SK-N-SH (cell line): ENCODE results near the gene MASP1. TPM values are rescaled to one million over a fixed set of nuclear protein-coding genes. Genes with fewer than 3 reads are reported as not detected.

Experiments used
- CTCF ChIA-PET: fragments of 300-600, 350-600 bp; formaldehyde crosslinking; extraction: SDS; loops from one replicate; lab custom pipeline; 2021; lab: Yijun Ruan, JAX
- POLR2A ChIA-PET: fragments of 350-600 bp; sonication (Branson Sonifier 250); formaldehyde crosslinking; extraction: SDS; loops from one replicate; lab custom pipeline; 2020; ENCODE audit warnings: antibody characterized with exemption, inconsistent platforms; lab: Yijun Ruan, JAX
- DNase-seq: peaks from one replicate; pipeline ENCODE4 v3.0.0; 2012
- H2AFZ ChIP-seq: fragments of 200-600 bp; sonication (generic); 2 replicates; pipeline ENCODE4 v1.8.1; 2016; ENCODE audit warnings: antibody characterized with exemption, mild to moderate bottlenecking, low read depth
- H3F3A ChIP-seq: fragments of 200-600 bp; sonication (generic); replicated peaks from 2 replicates; pipeline ENCODE3; 2016; ENCODE audit warnings: antibody characterized with exemption, mild to moderate bottlenecking; ENCODE audit not compliant: insufficient read depth
- H3K27ac ChIP-seq, 2 experiments: fragments of 200-500 bp in 1 of 2; fragments of 200-600 bp in 1 of 2; sonication (Bioruptor generic) in 1 of 2; sonication (generic), shearing (Covaris generic) in 1 of 2; 2 replicates each; pipeline versions ENCODE4 v1.5.1 to v1.6.1; 2014 to 2016; ENCODE audit warnings: low read depth in 2 of 2, inconsistent platforms in 1 of 2, low read length in 1 of 2, mild to moderate bottlenecking in 1 of 2, mixed read lengths in 1 of 2
- H3K27me3 ChIP-seq: fragments of 200-600 bp; sonication (generic), shearing (Covaris generic); 2 replicates; pipeline ENCODE4 v1.6.1; 2016; ENCODE audit warnings: mixed run types; ENCODE audit not compliant: insufficient read depth
- H3K36me3 ChIP-seq, 2 experiments: fragments of 200-500 bp in 1 of 2; fragments of 200-600 bp in 1 of 2; sonication (Bioruptor generic) in 1 of 2; sonication (generic) in 1 of 2; replicated peaks in 1 of 2; 2 replicates each; pipeline versions ENCODE3 to v1.5.1; 2014 to 2016; ENCODE audit warnings: low read length in 1 of 2, mild to moderate bottlenecking in 1 of 2; ENCODE audit not compliant: insufficient read depth in 2 of 2, control insufficient read depth in 1 of 2
- H3K4me1 ChIP-seq, 2 experiments: fragments of 200-500 bp in 1 of 2; fragments of 200-600 bp in 1 of 2; sonication (Bioruptor generic) in 1 of 2; sonication (generic), shearing (Covaris generic) in 1 of 2; 2 replicates each; pipeline versions ENCODE4 v1.5.1 to v1.6.1; 2014 to 2016; ENCODE audit warnings: low read depth in 1 of 2, low read length in 1 of 2, mixed run types in 1 of 2; ENCODE audit not compliant: insufficient read depth in 2 of 2, control insufficient read depth in 1 of 2
- H3K4me2 ChIP-seq: fragments of 200-600 bp; sonication (generic), shearing (Covaris generic); 2 replicates; pipeline ENCODE4 v1.6.1; 2017; ENCODE audit warnings: mixed run types
- H3K4me3 ChIP-seq, 2 experiments: fragments of 200-500 bp in 1 of 2; fragments of 200-600 bp in 1 of 2; sonication (Bioruptor generic) in 1 of 2; sonication (generic), shearing (Covaris generic) in 1 of 2; 2 replicates each; pipeline versions ENCODE4 v1.5.1 to v1.8.1; 2014 to 2016; ENCODE audit warnings: low read depth in 2 of 2, inconsistent platforms in 1 of 2, low read length in 1 of 2, mild to moderate bottlenecking in 1 of 2, mixed read lengths in 1 of 2, moderate library complexity in 1 of 2
- H3K79me2 ChIP-seq: fragments of 200-600 bp; sonication (generic); 2 replicates; pipeline ENCODE4 v1.8.1; 2017; ENCODE audit warnings: mild to moderate bottlenecking; ENCODE audit not compliant: insufficient read depth
- H3K9ac ChIP-seq: fragments of 200-600 bp; sonication (generic); 2 replicates; pipeline ENCODE4 v1.6.1; 2017; ENCODE audit warnings: mixed run types
- H3K9me2 ChIP-seq: fragments of 200-600 bp; sonication (generic); 2 replicates; pipeline ENCODE4 v1.6.1; 2017; ENCODE audit warnings: mixed run types
- H3K9me3 ChIP-seq: fragments of 200-600 bp; sonication (generic); 2 replicates; pipeline ENCODE4 v1.6.1; 2017; ENCODE audit warnings: mixed run types, mild to moderate bottlenecking, moderate library complexity
- H4K20me1 ChIP-seq: fragments of 200-600 bp; sonication (generic); 2 replicates; pipeline ENCODE4 v1.6.1; 2017; ENCODE audit warnings: mild to moderate bottlenecking, mixed run types; ENCODE audit not compliant: insufficient read depth
- CHD2 ChIP-seq: fragments of 150-350 bp; IDR thresholded peaks from 2 replicates; pipeline ENCODE4 v1.6.1; 2018; ENCODE audit warnings: low read length; ENCODE audit not compliant: partially characterized antibody
- ELF1 ChIP-seq: IDR thresholded peaks from 2 replicates; pipeline ENCODE4 v1.4.0; 2012
- EP300 ChIP-seq, 2 experiments: IDR thresholded peaks; 2 replicates each; pipeline versions ENCODE4 v1.4.0 to v1.6.1; 2012; ENCODE audit warnings: borderline replicate concordance in 1 of 2, low read depth in 1 of 2, low read length in 1 of 2
- EZH2phosphoT487 ChIP-seq: fragments of 200-600 bp; sonication (generic); IDR thresholded peaks from 2 replicates; pipeline ENCODE4 v1.6.1; 2017; ENCODE audit warnings: low read depth, mixed run types, mild to moderate bottlenecking, antibody characterized with exemption, moderate library complexity, borderline replicate concordance
- FOSL2 ChIP-seq: IDR thresholded peaks from 2 replicates; pipeline ENCODE4 v1.4.0; 2012; ENCODE audit warnings: low read depth, mild to moderate bottlenecking, moderate library complexity, borderline replicate concordance
- FOXJ3 ChIP-seq: sonication (generic); formaldehyde crosslinking; IDR thresholded peaks from 2 replicates; pipeline ENCODE4 v1.5.1; 2020; ENCODE audit warnings: mild to moderate bottlenecking, missing genetic modification reagents
- GABPA ChIP-seq: IDR thresholded peaks from 2 replicates; pipeline ENCODE4 v1.4.0; 2012; ENCODE audit warnings: low read depth, mild to moderate bottlenecking
- NFIC ChIP-seq: IDR thresholded peaks from 2 replicates; pipeline ENCODE4 v1.4.0; 2012; ENCODE audit warnings: borderline replicate concordance
- NRF1 ChIP-seq: IDR thresholded peaks from 2 replicates; pipeline ENCODE4 v1.6.1; 2012; ENCODE audit warnings: low read depth, mild to moderate bottlenecking, low read length
- PBX3 ChIP-seq: IDR thresholded peaks from 2 replicates; pipeline ENCODE4; 2012
- POLR2AphosphoS5 ChIP-seq: IDR thresholded peaks from 2 replicates; pipeline ENCODE4 v1.6.1; 2012; ENCODE audit warnings: low read depth, low read length
- RFX5 ChIP-seq: IDR thresholded peaks from 2 replicates; pipeline ENCODE4 v1.6.1; 2012; ENCODE audit warnings: mild to moderate bottlenecking, improper control_type of control experiment, low read length
- RXRA ChIP-seq: IDR thresholded peaks from 2 replicates; pipeline ENCODE4 v1.4.0; 2012; ENCODE audit warnings: low read depth, mild to moderate bottlenecking, borderline replicate concordance
- SIN3A ChIP-seq: IDR thresholded peaks from 2 replicates; pipeline ENCODE4 v1.6.1; 2012; ENCODE audit warnings: low read depth, mild to moderate bottlenecking, low read length, moderate library complexity, borderline replicate concordance
- SMC3 ChIP-seq: IDR thresholded peaks from 2 replicates; pipeline ENCODE4 v1.6.1; 2012; ENCODE audit warnings: low read depth, low read length, improper control_type of control experiment
- TCF12 ChIP-seq: IDR thresholded peaks from 2 replicates; pipeline ENCODE4 v1.4.0; 2012
- USF1 ChIP-seq: IDR thresholded peaks from 2 replicates; pipeline ENCODE4 v1.4.0; 2012; ENCODE audit warnings: low read depth, borderline replicate concordance
- YY1 ChIP-seq: IDR thresholded peaks from 2 replicates; pipeline ENCODE4 v1.4.0; 2012; ENCODE audit warnings: low read depth, mild to moderate bottlenecking
- WGBS: methylation state at CpG from one replicate; pipeline ENCODE4 v1.1.6; 2017; ENCODE audit warnings: low lambda C conversion rate; 5-methylcytosine and 5-hydroxymethylcytosine counted together
- polyA plus RNA-seq, 3 experiments: library from polyadenylated mRNA; depleted of rRNA; stranded (reverse); fragments of >200 nt; gene quantifications; 2 replicates each; pipeline ENCODE4 v1.2.3, GENCODE V29; 2012
- TF ChIP-seq, protein P1 (sequence below): fragments of 150-350 bp; IDR thresholded peaks from 2 replicates; pipeline ENCODE4 v1.6.1; 2016; ENCODE audit warnings: mild to moderate bottlenecking, low read depth, low read length
- TF ChIP-seq, protein P2 (sequence below): IDR thresholded peaks from 2 replicates; pipeline ENCODE4 v1.4.0; 2012; ENCODE audit warnings: low read depth, borderline replicate concordance

Gene MASP1
- polyA plus RNA-seq, 1 of the 3 experiments (the other 2 are of a cell fraction) = not detected

GRCh38 chr3:187281191-187281714 lies 10.3 kb downstream of the MASP1 start (continued):
- no peak for TF ChIP-seq CHD2

- Histone ChIP-seq H2AFZ (no peak overlapping the region), H4K20me1 (no peaks in the 10 kb centered on the region), H3K9me2 (no peaks in the 10 kb centered on the region), H3K4me2 (no peak overlapping the region), H3K27me3 (peaks cover 5% of the 10 kb centered on the region; the same call in 1 of the 2 replicates), H3K9me3 (no peaks in the 10 kb centered on the region), H3K27ac (no peak overlapping the region), H3K9ac (no peak overlapping the region), H3F3A (no peaks in the 10 kb centered on the region), H3K79me2 (no peaks in the 10 kb centered on the region), H3K36me3 (no peaks in the 10 kb centered on the region), H3K4me3 (no peak overlapping the region), H3K4me1 (no peaks in the 10 kb centered on the region)
- DNase-seq = no peak
- WGBS = 0% methylated on average over 1 of the region's 1 CpG
- ChIA-PET CTCF (no interaction called here), POLR2A (no interaction called here)
- no peak for TF ChIP-seq PBX3
- TF ChIP-seq EP300 (IDR thresholded peaks at IDR 0.05; ENCODE audit: borderline replicate concordance in 1 of 2, low read depth in 1 of 2, low read length in 1 of 2) = no peak
- no peak for TF ChIP-seq EZH2phosphoT487
- no peak for TF ChIP-seq FOXJ3 (CRISPR knock-in tag)
- TF ChIP-seq TCF12 = no peak
- TF ChIP-seq, protein P1, sequence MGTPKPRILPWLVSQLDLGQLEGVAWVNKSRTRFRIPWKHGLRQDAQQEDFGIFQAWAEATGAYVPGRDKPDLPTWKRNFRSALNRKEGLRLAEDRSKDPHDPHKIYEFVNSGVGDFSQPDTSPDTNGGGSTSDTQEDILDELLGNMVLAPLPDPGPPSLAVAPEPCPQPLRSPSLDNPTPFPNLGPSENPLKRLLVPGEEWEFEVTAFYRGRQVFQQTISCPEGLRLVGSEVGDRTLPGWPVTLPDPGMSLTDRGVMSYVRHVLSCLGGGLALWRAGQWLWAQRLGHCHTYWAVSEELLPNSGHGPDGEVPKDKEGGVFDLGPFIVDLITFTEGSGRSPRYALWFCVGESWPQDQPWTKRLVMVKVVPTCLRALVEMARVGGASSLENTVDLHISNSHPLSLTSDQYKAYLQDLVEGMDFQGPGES = no peak
- TF ChIP-seq SIN3A = no peak
- no peak for TF ChIP-seq ELF1
- no peak for TF ChIP-seq NRF1
Measured at GRCh38 chr3:187280644-187281043, 10.9 kb downstream of the MASP1 start.

DNA sequence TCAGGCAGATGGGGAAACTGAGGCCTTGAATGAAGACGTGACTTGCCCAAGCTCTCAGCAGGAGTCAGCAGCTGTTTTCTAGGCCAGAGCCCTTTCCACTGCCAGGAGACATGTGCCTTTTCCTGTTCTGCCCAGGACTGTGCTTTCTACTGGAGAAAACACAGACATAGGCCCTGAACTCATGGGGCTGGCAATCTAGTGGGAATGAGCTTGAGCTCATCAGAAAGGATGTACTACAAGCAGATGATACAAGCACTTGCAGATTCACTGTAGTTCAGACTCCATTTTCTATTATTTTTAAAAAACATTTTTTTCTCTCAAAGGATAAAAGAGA lies 14.4 kb downstream of the MASP1 start:
- H3K36me3 ChIP-seq = no peaks in the 10 kb centered on the region
- WGBS = 33% methylated on average over 1 of the region's 1 CpG
- POLR2A ChIA-PET = no interaction called here
- H3K4me1 ChIP-seq = no peaks in the 10 kb centered on the region
- DNase-seq = no peak
- H3K9ac ChIP-seq = no peak overlapping the region
- H2AFZ ChIP-seq = no peak overlapping the region
- no peaks in the 10 kb centered on the region for H4K20me1 ChIP-seq
- TF ChIP-seq NFIC = no peak
- TF ChIP-seq POLR2AphosphoS5 = no peak
- no peak for TF ChIP-seq YY1
- TF ChIP-seq FOSL2 = no peak
- TF ChIP-seq NRF1 = no peak
- no peak for TF ChIP-seq GABPA
- TF ChIP-seq SMC3 = no peak
- no peak for TF ChIP-seq RXRA
- TF ChIP-seq, protein P2, sequence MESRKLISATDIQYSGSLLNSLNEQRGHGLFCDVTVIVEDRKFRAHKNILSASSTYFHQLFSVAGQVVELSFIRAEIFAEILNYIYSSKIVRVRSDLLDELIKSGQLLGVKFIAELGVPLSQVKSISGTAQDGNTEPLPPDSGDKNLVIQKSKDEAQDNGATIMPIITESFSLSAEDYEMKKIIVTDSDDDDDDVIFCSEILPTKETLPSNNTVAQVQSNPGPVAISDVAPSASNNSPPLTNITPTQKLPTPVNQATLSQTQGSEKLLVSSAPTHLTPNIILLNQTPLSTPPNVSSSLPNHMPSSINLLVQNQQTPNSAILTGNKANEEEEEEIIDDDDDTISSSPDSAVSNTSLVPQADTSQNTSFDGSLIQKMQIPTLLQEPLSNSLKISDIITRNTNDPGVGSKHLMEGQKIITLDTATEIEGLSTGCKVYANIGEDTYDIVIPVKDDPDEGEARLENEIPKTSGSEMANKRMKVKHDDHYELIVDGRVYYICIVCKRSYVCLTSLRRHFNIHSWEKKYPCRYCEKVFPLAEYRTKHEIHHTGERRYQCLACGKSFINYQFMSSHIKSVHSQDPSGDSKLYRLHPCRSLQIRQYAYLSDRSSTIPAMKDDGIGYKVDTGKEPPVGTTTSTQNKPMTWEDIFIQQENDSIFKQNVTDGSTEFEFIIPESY = no peak
- no peak for TF ChIP-seq RFX5
- no peak for TF ChIP-seq FOXJ3 (CRISPR knock-in tag)
- TF ChIP-seq, protein P1 = no peak
- TF ChIP-seq USF1 = no peak
- no peak overlapping the region for H3K4me3 ChIP-seq
- H3K27ac ChIP-seq = no peak overlapping the region
- peaks cover 5% of the 10 kb centered on the region; the same call in 1 of the 2 replicates for H3K27me3 ChIP-seq
- CTCF ChIA-PET = no interaction called here
- H3F3A ChIP-seq = no peaks in the 10 kb centered on the region
- no peak overlapping the region for H3K4me2 ChIP-seq
- H3K79me2 ChIP-seq = no peaks in the 10 kb centered on the region
- no peaks in the 10 kb centered on the region for H3K9me3 ChIP-seq
- no peaks in the 10 kb centered on the region for H3K9me2 ChIP-seq
